SH-SY5Y (cell line): ENCODE measurements around the gene RPP25.

ENCODE experiments used
- GATA2 ChIP-seq: IDR thresholded peaks from 2 replicates; pipeline ENCODE4 v1.6.1; 2011; ENCODE audit warnings: mild to moderate bottlenecking, low read depth, low read length
- GATA3 ChIP-seq: IDR thresholded peaks from 2 replicates; pipeline ENCODE4 v1.6.1; 2011; ENCODE audit warnings: low read depth, mild to moderate bottlenecking, low read length, moderate library complexity

RPP25 gene, protein sequence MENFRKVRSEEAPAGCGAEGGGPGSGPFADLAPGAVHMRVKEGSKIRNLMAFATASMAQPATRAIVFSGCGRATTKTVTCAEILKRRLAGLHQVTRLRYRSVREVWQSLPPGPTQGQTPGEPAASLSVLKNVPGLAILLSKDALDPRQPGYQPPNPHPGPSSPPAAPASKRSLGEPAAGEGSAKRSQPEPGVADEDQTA

DNA sequence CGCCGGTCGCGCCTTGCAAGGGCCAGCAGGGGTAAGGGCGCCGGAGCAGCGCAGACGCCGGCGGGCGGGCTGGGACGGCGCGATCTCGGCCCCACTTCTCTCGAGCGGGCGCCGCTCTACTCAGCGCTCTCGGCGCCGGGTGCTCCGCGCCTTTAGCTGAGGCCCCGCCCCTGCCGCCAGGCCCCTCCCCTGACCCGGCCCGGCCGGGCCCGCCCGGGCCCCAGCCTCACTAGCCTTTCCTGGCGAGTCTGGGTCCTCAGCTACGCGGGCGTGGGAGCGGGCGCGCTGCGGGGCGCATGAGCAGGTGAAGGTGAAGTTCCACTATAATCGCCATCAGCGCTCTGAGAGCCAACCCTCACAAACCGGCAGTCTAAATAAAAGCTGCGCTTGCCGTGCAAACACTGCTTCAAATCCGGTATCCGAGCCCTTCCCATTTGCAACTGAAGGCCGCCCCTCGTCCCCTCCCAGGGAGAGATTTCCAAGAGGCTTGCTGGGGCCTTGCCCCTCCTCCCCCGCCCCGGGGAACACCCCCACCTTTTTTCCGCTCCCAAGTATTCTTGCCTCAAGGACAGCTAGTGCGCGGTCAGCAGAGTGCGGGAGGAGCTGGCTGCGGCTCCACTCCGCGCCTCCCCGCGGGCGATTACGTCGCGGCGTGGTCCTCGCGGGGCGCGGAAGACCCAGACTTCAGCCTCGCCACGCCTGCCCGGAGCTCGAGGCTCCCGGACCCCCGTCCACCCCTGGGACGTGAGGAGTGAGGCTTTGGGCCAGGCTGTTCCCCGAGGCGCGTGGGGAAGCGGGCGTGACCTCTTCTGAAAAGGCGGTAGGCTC is at the start of gene RPP25:
TSS of gene RPP25 (minus strand) at position 125 of the 828 bp plus-strand sequence. CDS start 189 bp downstream, outside the sequence.
- TF ChIP-seq GATA2 = no peak
- TF ChIP-seq GATA3 = no peak

GRCh38 chr15:75002398-75002797 is 45.8 kb upstream of the RPP25 start:
- TF ChIP-seq GATA2 = peak; percentile 83
- no peak for TF ChIP-seq GATA3

DNA sequence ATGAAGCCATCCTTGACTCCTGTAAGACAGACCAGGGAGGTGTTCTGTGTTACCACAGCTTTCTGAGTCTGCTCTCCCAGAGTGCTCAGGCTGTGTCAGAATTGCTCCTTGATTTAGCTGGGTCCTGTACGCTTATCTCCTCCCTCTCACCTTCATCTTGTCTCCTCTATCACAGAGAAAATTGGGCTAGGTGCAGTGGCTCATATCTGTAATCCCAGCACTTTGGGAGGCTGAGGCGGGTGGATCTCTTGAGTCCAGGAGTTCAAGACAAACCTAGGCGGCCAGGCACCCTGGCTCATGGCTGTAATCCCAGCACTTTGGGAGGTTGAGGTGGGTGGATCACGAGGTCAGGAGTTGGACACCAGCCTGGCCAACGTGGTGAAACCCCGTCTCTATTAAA is 44.7 kb upstream of the RPP25 start:
- no peak for TF ChIP-seq GATA2
- no peak for TF ChIP-seq GATA3

GRCh38 chr15:74997543-74997942 is 41.0 kb upstream of the RPP25 start:
- TF ChIP-seq GATA2 = no peak
- TF ChIP-seq GATA3 = no peak

GRCh38 chr15:74997141-74997540 is 40.6 kb upstream of the RPP25 start:
- TF ChIP-seq GATA2 (no peak), GATA3 (no peak)

DNA sequence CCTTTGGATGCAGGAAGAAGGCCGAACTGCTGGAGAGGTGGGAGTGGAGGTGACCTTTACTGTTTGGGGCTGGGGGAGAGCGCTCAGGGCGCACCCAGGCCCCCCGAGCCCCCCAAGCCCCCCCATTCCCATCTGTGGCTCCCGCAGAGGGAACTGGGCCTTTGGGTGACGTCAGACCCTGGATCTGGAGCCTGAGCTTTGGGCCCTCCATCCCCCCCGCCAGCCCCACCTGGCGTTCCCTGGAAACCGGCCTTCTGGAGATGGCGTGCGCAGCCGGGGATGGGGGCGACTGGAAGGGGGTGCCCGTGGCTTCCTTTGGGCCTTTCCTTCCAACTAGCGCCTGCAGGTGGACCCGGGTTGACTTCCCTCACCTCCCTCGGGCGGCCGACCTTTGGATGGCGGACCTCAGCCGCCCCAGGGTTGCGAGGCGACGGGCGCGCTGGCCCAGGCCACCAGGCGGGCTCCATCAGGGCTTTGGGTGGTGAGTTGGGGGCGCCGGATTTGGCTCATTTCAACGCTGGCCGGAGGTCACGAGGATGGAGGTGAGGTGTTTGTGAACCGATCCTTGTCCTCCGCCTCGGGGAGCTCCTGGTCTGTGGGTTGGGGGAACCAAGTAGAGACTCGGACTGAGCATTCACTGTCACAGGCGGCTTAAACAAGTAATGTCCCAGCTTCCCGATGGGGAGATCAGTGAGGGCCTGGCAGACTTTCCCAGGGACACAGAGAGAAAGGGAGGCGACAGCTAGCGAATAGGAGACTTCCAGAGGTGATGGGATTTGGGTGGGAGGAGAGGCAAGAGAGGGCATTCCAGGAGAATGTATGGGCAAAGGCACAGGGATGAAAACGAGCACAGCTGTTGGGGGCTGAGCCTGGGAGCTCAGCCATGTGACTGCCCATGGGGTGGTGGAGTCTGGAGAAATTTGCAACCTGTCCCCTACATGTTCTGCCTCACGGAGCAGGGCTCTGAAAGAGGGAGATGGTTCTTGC is 39.5 kb upstream of the RPP25 start:
- TF ChIP-seq GATA2 (no peak), GATA3 (no peak)

GRCh38 chr15:74995182-74995778 is 38.7 kb upstream of the RPP25 start, which contains the start of gene SCAMP5:
Gene SCAMP5, plus strand, starts transcription at chr15:74995563. Its CDS starts 16,277 bp downstream, at chr15:75011840.
- TF ChIP-seq GATA3 (no peak), GATA2 (no peak)

DNA sequence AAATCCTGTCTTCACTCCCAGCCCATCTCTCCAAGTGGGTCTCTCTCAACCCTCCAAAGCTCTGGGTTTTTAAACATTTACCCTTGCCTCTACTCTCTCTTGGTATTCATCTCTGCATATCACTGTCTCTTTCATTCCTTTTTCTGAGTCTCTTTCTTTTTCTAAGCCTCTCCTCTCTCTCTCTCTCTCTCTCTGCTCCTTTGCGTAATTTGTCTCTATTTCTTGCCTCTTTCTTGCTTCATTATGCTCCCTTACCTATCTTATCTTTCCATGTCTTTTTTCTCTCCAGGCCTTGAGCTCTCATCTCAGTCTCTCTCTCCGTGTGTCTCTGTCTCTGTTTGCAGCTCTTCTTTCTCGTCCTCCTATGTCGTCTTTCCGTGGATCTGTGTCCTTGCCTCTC is 38.1 kb upstream of the RPP25 start:
- TF ChIP-seq GATA3 (no peak), GATA2 (no peak)

DNA sequence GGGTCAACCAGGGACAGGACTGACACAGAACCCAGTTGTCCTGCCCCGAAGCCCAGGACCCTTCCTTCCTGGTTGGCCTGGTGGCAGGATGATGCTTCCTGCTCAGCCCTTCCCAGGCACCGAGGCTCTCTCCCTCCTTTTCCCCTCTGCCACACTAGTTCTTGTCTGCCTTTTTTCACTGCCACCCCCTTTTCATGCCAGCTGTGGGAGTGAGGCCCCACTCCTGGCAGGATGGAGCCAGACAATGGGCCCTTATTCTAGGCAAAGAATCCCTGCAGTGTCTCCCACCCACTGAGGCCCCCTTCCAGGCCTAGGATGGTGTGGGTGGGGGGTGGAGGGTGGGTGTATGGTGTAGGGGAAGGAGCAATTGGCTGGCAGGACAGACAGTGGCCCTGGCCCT is 37.7 kb upstream of the RPP25 start:
- TF ChIP-seq GATA3 = no peak
- no peak for TF ChIP-seq GATA2

DNA sequence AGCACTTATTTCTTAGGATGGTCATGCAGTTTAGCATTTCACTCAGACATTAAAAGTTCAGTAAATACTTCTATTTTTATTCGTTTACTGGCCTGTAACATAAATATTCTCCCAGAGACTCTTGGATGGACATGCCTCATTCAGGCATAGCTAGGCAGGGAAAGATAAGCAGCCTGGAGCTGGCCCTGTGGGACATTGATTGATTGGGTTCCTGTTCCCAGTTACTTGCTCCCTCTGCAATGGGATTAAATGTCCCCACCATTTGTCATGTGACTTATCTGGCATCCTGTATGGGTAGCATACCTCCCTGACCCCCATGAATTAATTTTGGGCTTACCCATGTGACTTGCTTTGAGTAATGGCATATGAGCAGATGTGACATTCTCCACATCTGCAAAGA is 36.0 kb upstream of the RPP25 start:
- no peak for TF ChIP-seq GATA2
- no peak for TF ChIP-seq GATA3

- no peak for TF ChIP-seq GATA3
- TF ChIP-seq GATA2 = no peak
Measured at GRCh38 chr15:74989527-74989926, 33.0 kb upstream of the RPP25 start.

DNA sequence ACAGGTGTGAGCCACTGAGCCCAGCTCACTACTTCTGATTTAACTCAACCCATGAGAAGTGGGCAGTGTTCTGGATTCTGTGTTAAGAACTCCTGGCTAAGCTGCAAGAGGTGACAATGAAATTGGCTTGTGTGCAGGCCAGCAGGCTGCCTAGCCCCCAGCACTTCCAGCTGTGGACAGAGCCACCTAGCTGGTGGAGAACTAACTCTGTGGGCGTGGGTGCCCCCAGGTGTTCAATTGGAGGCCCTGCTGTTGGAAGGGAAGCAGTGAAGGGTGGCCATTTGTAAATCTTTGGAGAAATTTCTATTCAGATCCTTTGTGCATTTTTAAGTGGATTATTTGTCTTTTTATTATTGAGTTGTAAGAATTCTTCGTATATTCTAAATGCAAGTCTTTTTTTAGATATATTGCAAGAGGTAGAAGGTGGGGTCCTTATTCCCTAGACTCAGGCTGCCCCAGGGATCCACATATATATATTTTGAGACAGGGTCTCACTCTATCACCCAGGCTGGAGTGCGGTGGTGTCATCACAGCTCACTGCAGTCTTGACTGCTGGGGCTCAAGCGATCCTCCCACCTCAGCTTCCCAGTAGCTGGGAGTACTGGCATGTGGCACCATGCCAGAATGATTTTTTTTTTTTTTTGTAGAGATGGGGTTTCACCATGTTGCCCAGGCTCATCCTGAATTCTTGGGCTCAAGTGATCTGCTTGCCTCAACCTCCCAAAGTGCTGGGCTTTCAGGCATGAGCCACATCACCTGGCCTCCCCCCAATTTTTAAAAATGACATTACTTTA is 31.6 kb upstream of the RPP25 start:
- TF ChIP-seq GATA3 (no peak), GATA2 (no peak)

GRCh38 chr15:74983725-74984231 is 27.2 kb upstream of the RPP25 start:
- TF ChIP-seq GATA3 = no peak
